DOHH2 (cell line): Measurements from ENCODE around the gene KDM8.
"Not testable (repeated sequence)": the region's sequence is repeated elsewhere in the genome, so short reads cannot be mapped to it uniquely, and the experiment has no call there.

Experiments used
- H3F3A ChIP-seq: fragments of 200-600 bp; sonication (generic), shearing (Covaris generic); 2 replicates; pipeline ENCODE4 v1.6.0; 2016; ENCODE audit warnings: antibody characterized with exemption, mild to moderate bottlenecking; ENCODE audit not compliant: control insufficient read depth, insufficient read depth
- H3K27ac ChIP-seq: fragments of 200-600 bp; sonication (generic); 2 replicates; pipeline ENCODE4 v1.5.1; 2014; ENCODE audit warnings: low read depth, mild to moderate bottlenecking, low read length, moderate library complexity
- H3K27me3 ChIP-seq: fragments of 200-600 bp; sonication (generic); 2 replicates; pipeline ENCODE4 v1.6.1; 2014; ENCODE audit warnings: mild to moderate bottlenecking, low read length, mixed read lengths; ENCODE audit not compliant: control insufficient read depth
- H3K36me3 ChIP-seq: fragments of 200-600 bp; sonication (generic); 2 replicates; pipeline ENCODE4 v1.6.1; 2014; ENCODE audit warnings: mild to moderate bottlenecking, low read length, moderate library complexity, mixed read lengths; ENCODE audit not compliant: control insufficient read depth
- H3K4me1 ChIP-seq: fragments of 200-600 bp; sonication (generic); 2 replicates; pipeline ENCODE4 v1.6.1; 2014; ENCODE audit warnings: mild to moderate bottlenecking, low read length, mixed read lengths; ENCODE audit not compliant: control insufficient read depth
- H3K4me2 ChIP-seq: fragments of 200-600 bp; sonication (generic); 2 replicates; pipeline ENCODE4 v1.6.0; 2014; ENCODE audit warnings: mild to moderate bottlenecking, low read length, moderate library complexity
- H3K4me3 ChIP-seq: fragments of 200-600 bp; sonication (generic); 2 replicates; pipeline ENCODE4 v1.5.1; 2014; ENCODE audit warnings: mild to moderate bottlenecking, low read length, mixed read lengths
- H3K79me2 ChIP-seq: fragments of 200-600 bp; sonication (generic); 2 replicates; pipeline ENCODE4 v1.6.1; 2014; ENCODE audit warnings: mild to moderate bottlenecking, low read length, mixed read lengths; ENCODE audit not compliant: control insufficient read depth
- H3K9me2 ChIP-seq: fragments of 200-600 bp; sonication (generic); replicated peaks from 2 replicates; pipeline ENCODE4 v1.6.1; 2014; ENCODE audit warnings: mild to moderate bottlenecking, low read length, mixed read lengths; ENCODE audit not compliant: control insufficient read depth
- H3K9me3 ChIP-seq: fragments of 200-600 bp; sonication (generic); 2 replicates; pipeline ENCODE4 v1.6.1; 2014; ENCODE audit warnings: antibody characterized with exemption, low read length, mixed read lengths; ENCODE audit not compliant: control insufficient read depth, insufficient read depth
- H4K20me1 ChIP-seq: fragments of 200-600 bp; sonication (generic); 2 replicates; pipeline ENCODE4 v1.6.0; 2014; ENCODE audit warnings: low read depth, mild to moderate bottlenecking, antibody characterized with exemption, low read length, moderate library complexity; ENCODE audit not compliant: control insufficient read depth, insufficient read depth
- CTCF ChIP-seq: fragments of 200-600 bp; sonication (generic); IDR thresholded peaks from one replicate; pipeline ENCODE4 v1.5.1; 2014; ENCODE audit warnings: antibody characterized with exemption, mild to moderate bottlenecking, low read depth, low read length; ENCODE audit not compliant: poor library complexity, severe bottlenecking
- EZH2phosphoT487 ChIP-seq: fragments of 200-600 bp; sonication (generic); IDR thresholded peaks from 2 replicates; pipeline ENCODE4 v1.6.1; 2017; ENCODE audit warnings: borderline replicate concordance, mild to moderate bottlenecking, antibody characterized with exemption, low read length, moderate library complexity, mixed read lengths

Gene KDM8

GRCh38 chr16:27245276-27246172 lies 42.2 kb downstream of the KDM8 start:
- H4K20me1 ChIP-seq, result no peaks in the 10 kb centered on the region
- H3K4me2 ChIP-seq, result no peak overlapping the region
- no peak overlapping the region for H3K4me3 ChIP-seq
- H3F3A ChIP-seq, result 0 out of 2 replicates have a peak, but pooled peaks cover 5% of the 10 kb centered on the region
- H3K36me3 ChIP-seq, result no peaks in the 10 kb centered on the region; the same call in none of the 2 replicates
- H3K4me1 ChIP-seq, result peaks cover 46% of the 10 kb centered on the region
- no peaks in the 10 kb centered on the region for H3K9me3 ChIP-seq
- no peak overlapping the region for H3K27ac ChIP-seq
- H3K9me2 ChIP-seq, result no peaks in the 10 kb centered on the region
- peaks cover 2% of the 10 kb centered on the region; the same call in 1 of the 2 replicates for H3K79me2 ChIP-seq
- no peak for TF ChIP-seq CTCF
- no peak for TF ChIP-seq EZH2phosphoT487
- H3K27me3 ChIP-seq, result no peaks in the 10 kb centered on the region

GRCh38 chr16:27246439-27246838 lies 43.1 kb downstream of the KDM8 start:
- H3K4me1 ChIP-seq, result peaks cover 37% of the 10 kb centered on the region
- no peak for TF ChIP-seq CTCF
- no peak for TF ChIP-seq EZH2phosphoT487
- no peaks in the 10 kb centered on the region for H4K20me1 ChIP-seq
- H3K9me3 ChIP-seq, result no peaks in the 10 kb centered on the region
- no peaks in the 10 kb centered on the region; the same call in none of the 2 replicates for H3K36me3 ChIP-seq
- H3K4me2 ChIP-seq, result no peak overlapping the region
- no peak overlapping the region for H3K27ac ChIP-seq
- H3K79me2 ChIP-seq, result peaks cover 2% of the 10 kb centered on the region; the same call in 1 of the 2 replicates
- H3K4me3 ChIP-seq, result no peak overlapping the region
- 0 out of 2 replicates have a peak, but pooled peaks cover 5% of the 10 kb centered on the region for H3F3A ChIP-seq
- no peaks in the 10 kb centered on the region for H3K9me2 ChIP-seq
- H3K27me3 ChIP-seq, result no peaks in the 10 kb centered on the region

- not testable (repeated sequence) for H3K27me3 ChIP-seq, H3K27ac ChIP-seq, H3K4me3 ChIP-seq, H3K79me2 ChIP-seq, H3K4me2 ChIP-seq, H3K36me3 ChIP-seq, H3K9me3 ChIP-seq, H4K20me1 ChIP-seq, H3K9me2 ChIP-seq, H3F3A ChIP-seq
- H3K4me1 ChIP-seq, result peaks cover 30% of the 10 kb centered on the region
Measured at GRCh38 chr16:27247076-27247475, 43.8 kb downstream of the KDM8 start.

GRCh38 chr16:27248036-27248435 lies 44.7 kb downstream of the KDM8 start:
- TF ChIP-seq EZH2phosphoT487, result no peak
- TF ChIP-seq CTCF, result no peak
- no peak overlapping the region for H3K4me2 ChIP-seq
- no peaks in the 10 kb centered on the region for H3K9me3 ChIP-seq
- H3K4me1 ChIP-seq, result peaks cover 21% of the 10 kb centered on the region
- H4K20me1 ChIP-seq, result no peaks in the 10 kb centered on the region
- peaks cover 8% of the 10 kb centered on the region for H3K36me3 ChIP-seq
- H3K27ac ChIP-seq, result no peak overlapping the region
- 0 out of 2 replicates have a peak, but pooled peaks cover 5% of the 10 kb centered on the region for H3F3A ChIP-seq
- H3K4me3 ChIP-seq, result no peak overlapping the region
- H3K79me2 ChIP-seq, result peaks cover 2% of the 10 kb centered on the region; the same call in 1 of the 2 replicates
- no peaks in the 10 kb centered on the region for H3K27me3 ChIP-seq
- H3K9me2 ChIP-seq, result no peaks in the 10 kb centered on the region

- not testable (repeated sequence) for H3K79me2 ChIP-seq, H3F3A ChIP-seq, H3K27me3 ChIP-seq, H3K27ac ChIP-seq, H3K4me2 ChIP-seq, H3K4me3 ChIP-seq, H4K20me1 ChIP-seq, H3K9me2 ChIP-seq, H3K9me3 ChIP-seq
- peaks cover 12% of the 10 kb centered on the region for H3K4me1 ChIP-seq
- H3K36me3 ChIP-seq, result peaks cover 14% of the 10 kb centered on the region
Measured at GRCh38 chr16:27248886-27249285, 45.6 kb downstream of the KDM8 start.
